HG03469 (cell line): ENCODE data around the gene DGKI.

Source experiments
- ATAC-seq: cut with Tn5 transposase; IDR thresholded peaks from one replicate; pipeline ENCODE4 v1.9.1; 2021; ENCODE audit warnings: mild to moderate bottlenecking, moderate library complexity, moderate number of reproducible peaks; ENCODE audit not compliant: unreplicated experiment

Gene DGKI

DNA sequence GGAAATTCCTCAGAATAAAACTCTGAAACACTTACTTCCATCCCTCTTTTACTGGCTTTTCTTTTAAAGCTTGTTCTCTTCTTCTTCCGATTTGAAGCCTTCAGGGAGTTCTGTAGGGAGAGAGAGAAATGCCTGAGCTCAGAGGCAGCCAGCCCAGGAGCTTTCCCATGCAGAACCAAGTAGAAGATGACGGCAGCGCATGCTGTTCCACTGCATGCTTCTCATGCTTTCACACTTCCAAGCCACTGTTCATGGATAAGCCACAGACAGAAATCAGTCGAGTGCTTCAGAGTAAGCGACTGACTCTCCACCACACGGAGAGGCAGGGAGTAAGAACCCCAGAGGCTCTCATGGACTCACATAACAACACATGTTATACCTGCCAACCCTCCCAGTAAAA lies 237.3 kb downstream of the DGKI start:
- ATAC-seq = no peak

DNA sequence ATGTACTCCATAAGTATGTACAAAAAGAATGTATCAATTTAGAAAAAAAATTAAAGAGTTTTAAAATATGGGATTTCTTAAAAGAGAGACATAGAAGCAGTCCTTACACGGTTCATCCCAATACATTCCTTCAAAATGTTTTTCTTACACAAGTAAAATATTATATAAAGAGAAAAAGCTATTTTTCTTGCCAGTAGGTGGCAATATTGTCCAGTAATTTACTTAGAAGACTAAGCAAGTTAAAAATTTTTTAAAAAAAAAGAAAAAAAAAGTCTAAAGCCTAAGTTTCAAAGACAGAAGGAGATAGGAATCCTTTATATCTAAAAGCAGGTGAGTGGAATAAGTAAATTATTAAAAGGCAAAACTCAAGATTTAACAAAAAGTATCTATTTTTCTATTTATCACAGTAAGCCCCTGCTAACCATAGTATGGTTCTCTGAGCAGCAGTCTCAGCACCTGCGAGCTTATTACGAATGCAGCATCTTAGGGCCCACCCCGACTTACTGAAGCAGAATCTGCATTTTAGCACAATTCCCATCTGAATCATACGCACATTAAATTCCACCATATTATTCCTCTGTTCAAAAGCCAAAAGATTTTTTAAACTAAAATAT lies 240.6 kb downstream of the DGKI start:
- ATAC-seq = no peak

DNA sequence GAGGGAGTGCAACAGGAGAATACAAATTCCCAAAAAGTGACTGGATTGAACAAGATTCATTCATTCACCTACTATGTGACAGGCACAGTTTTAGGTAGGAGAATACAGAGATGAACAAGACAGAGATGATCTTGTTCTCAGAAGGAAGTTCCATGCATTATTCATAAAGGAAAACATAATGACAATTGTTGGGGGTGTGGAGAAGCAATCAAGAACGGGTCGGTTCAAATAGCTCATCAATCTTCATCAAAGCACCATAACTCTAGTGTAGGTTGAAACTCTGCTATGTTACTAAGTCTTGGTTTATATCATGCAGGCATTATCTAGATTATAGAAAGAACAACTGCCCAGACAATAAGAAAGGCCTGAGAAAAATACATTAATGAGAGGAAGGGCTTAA lies 243.7 kb downstream of the DGKI start:
- ATAC-seq = no peak

DNA sequence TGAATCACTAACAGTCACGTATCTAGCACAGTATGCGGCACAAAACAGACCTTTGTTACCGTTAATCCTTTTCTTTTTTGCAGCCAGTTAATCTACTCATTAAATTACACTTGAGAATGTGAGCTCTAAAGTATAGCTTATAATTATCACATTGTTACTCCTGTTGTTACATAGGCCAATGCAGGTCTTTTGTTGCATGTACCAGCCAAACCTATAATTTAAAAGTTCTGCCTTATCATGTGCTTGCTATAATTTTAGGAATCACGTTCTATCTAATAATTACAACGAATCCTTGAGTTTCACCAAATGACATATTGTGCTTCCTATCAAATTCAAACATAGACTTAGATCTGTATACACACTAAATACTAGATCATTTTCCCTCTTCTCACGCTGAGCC lies 245.1 kb downstream of the DGKI start:
- no peak for ATAC-seq

DNA sequence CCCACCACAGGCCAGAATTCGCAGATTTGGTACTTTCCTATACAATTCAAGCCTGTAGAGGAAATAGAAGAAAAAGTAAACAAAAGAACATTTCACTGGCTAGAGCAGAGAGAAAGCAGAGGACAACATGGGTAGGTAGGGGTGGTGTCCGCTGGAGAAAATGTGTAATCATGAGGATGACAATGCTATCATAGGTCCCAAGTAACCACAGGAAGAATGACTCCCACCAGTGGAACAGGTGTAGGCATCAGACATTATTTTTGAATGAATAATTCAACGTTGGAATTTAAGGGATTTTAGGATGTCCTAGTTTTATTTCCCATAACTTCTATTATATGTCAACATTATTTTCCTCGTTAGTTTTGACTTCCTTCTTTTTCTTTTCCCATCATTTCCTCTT lies 248.9 kb downstream of the DGKI start:
- no peak for ATAC-seq

DNA sequence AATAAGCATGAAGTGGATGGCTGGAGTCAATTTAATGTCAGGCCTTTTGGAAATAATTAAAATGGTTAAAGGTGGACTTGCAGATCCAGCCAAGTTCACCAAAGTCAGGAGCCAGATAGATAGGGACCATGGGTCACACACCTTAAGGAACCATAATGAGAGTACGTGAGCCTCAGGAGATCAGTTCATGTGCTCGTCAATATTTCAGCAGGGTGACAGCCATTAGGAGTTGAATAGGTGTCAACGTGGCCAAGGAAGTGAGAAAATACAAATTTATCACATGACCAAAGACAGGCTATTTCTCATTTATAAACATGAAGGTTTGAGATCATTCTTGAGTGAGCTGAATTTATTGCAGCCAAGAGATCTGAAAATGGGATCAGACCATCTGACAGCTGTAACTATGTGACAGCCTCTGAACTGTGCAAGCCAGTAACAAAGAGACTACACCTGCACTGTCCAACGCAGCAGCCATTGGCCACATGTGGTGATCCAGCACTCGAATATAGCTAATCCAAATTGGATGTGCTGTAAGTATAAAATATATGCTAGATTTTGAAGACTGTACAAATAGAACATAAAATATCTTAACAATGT lies 253.6 kb downstream of the DGKI start:
- ATAC-seq = no peak

DNA sequence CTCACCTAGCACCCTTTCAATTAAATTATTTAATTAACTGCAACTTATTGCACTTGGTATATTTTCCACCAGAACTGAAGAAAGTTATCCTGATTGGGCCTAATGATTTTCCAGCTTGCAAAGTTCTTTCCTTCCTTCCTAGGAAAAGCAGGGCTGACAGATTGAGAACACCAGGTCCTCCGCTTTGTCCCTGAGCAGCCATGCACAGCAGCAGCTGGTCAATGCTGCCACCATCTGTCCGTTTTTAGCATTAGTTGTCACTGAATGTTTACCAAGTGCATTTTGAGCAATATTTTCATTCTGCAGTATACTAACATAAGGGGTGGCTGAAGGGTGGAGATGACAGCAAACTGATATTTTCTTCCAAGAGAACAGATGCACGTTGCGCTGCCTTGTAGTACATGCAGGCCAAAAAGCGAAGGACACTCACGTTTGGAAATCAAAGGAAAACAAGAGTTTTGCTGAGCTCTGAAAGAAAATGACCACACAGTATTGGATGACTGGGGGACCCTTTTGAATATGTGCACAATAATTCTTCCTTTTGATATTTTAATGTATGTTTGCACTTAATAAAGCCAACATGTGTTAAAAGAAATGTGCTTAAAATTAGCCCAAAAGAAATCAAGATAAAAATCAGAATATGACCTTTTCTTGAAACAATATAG lies 254.4 kb downstream of the DGKI start:
- no peak for ATAC-seq

DNA sequence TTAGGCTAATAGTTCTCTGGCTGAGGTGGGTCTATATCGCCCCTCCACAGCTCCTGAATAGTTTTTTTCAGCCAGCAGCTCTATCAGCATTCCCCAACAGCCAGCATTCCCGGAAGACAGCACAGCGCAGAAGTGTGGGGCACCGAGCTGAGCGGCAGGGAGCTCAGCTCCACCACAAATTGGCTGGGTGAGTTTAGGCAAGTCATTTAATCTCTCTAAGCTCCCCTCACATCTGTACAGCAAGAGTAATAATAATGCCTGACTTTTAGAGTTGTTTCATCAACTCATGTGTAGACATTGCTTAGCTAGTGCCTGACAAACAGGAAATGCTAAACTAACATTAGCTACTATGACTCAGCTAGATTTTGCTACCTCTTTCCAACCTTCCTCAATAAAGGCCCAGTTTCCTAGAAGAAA lies 255.3 kb downstream of the DGKI start:
- no peak for ATAC-seq

DNA sequence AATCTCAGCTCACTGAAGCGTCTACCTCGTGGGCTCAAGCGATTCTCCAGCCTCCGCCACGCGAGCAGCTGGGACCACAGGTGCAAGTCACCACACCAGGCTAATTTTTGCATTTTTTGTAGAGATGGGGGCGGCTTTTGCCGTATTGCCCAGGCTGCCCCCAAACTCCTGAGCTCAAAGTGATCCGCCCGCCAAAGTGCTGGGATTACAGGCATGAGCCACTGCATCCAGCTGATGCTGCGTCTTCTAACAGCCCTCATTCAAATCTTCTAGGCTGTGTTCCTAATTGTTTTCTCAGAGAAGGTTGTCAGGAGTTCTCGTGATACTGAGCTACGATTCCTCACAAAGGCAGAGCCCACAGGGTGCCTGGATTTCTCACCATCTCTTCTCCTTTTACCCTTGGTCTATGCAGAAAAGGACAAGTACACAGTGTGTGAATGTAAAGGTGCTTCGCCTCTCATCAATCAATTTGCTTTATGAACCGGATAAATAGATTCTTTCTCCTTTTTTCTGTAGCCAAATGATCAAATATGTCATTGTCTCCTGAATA lies 255.9 kb downstream of the DGKI start:
- ATAC-seq = no peak

DNA sequence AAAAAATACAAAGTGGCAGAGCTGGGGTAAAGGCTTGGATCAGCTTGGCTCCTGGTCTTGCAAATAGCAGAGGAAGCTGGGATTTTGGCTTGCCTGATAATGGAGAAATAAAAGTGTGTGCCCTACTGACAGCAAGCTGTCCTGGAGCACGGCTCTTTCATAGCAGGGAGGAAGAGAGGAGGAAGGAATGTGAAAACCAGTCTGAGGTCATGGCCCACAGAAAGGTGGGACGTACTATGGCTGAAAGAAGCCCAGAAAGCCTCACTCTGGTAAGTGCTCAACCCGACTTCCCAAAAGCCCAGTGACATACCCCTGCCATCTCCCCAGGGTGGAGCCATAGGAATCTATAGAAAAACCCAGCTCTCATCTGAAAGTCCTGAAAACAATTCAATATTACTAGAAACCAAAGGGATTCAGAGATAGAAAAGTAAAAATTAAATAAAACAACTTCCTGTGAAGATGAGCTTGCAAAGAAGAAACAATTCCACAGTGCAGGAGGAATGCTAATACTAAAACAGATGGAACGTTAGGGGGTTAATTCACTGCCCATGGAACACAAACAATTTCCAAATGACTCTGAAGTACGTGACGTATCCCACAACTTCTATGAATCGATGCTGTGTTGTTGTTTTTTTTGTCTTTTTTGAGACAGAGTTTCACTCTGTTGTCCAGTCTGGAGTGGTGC lies 256.6 kb downstream of the DGKI start:
- ATAC-seq = no peak

DNA sequence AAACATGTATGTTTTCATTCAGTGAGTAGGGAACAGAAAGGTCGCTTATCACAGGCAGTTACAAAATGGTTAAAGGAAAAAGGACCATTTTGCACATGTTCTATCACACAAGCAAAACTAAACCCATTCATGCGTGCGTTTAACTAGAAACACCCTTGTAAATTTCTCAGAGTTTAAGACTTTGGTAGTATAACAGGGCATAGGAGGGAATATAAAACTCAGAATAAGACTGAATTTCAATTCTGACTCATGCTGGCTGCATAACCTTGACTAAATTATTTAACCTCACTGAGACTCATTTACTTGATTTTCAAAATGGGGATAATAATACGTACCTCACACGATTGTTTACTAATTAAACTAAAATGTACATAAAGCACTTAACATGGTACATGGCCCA lies 259.4 kb downstream of the DGKI start:
- ATAC-seq = no peak

DNA sequence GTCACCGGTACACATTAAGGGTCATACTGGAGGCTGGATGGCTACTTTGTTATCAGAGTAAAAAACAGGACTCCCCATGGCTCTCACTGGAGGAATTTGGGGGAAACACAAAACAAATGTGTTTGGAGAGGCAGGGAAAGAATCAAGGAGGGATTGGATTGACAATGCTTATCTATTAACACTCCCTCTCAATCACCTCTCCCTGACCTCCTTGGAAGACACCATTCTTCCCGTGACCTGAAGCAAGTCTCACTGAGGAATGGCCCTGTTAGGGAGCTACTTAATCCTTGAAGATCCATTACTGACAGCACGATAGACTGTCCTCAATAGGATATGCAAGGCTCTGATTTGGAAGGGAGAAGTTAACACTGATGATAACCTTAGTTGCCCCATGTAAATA lies 261.2 kb downstream of the DGKI start:
- no peak for ATAC-seq

DNA sequence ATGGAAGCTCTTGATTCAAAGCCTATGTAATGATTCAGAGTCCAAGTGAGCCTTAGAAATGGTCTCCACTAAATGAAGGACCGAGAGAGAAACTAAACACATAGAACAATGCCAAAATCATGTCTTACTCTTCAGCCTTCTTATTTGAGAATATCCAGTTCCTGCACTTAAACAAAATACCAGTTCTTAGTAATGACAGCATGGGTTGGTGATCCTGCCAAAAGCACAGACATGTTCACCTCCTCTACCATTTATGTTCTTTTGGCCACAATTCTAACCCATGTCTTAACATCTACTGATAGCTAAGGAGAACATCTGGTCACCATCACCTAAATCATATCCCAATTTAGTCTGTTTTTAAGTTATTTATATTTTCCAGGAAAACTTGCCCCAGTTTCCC lies 263.6 kb downstream of the DGKI start:
- ATAC-seq = no peak

DNA sequence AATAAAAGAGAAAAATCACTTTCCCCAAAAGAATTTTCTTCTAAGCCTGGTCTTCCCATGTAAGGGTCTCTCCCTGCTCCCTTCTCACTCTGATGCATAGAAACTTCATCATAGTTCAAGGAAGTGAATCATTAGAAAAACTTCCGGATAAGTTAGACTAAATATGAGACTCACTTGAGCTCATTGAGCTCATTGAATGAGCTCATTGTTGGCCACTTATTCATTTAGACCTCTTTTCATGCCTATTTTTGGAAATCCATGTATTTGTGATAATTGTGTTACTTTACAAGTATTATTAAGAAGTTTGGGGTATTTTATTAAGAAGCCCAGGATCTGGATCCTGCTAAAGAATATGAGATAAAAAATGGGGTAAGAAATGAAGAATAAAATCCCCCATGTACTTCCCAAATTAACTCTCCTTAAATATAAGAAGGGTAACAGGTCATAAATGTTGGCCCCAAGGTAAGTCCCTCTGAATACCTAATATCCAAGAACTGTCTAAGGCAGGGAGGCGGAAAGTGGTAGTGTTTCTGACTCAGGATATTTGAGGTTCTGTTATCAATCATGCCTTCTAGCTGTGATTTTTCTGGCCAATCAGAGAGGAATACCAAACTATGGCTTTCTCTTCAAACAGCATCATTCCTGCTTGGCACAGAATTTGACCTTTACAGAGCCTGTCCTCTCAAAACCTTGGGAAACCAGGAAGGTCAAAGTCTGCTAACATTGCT lies 266.7 kb downstream of the DGKI start:
- ATAC-seq = no peak

DNA sequence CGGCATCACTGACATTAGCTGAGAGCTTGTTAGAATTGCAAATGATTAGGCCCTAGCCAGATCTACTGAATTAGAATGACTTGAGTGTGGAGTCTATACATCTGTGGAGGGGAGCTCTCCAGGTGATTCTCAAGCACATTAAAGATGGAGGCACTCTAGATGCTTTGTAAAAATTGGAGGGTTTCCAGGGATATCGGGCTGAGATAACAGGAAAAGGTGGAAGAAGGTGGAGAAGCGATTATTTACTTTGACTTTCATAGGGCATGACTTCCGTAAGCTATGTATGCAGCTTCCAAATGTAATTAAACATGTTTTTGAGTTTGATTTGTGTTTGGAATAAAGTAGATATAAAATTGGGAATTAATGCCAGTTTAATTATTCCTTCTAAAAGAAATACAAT lies 268.2 kb downstream of the DGKI start:
- ATAC-seq = no peak

DNA sequence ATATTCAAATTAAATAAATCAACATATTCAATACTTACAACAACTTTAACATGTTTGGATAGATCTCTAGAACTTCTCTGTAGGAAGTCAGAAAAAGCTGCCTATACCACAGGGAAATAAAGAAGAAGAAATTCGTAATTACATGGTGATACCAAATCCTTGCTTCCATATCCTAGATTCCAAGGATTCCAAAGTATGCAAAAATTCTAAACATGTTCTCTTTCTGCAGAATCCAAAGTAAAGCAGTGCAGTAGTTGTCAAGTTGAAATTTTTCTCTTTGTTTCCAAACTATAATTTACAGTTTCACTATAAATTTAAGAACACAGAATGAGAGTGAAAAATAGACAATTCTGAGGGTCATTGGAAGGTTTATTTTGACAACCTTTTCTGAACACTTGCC lies 269.6 kb downstream of the DGKI start:
- no peak for ATAC-seq

DNA sequence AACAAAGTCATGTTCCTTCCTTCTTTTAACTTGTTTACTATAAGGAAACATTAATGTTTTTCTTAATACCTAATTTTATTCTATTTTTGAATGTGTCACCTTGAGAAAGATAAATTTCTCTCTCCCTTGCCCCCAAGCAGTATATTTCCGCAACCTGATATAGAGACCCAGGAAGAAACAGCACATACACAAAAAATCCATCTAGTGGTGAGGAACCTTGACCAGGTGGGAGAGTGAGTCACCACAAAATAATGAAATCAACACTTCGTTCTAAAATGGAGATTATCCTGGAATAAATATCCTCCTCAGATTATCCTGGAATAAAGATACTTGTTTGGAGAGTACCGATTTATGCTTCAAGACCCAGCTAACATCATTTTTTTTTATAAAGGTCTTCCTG lies 270.3 kb downstream of the DGKI start:
- no peak for ATAC-seq

DNA sequence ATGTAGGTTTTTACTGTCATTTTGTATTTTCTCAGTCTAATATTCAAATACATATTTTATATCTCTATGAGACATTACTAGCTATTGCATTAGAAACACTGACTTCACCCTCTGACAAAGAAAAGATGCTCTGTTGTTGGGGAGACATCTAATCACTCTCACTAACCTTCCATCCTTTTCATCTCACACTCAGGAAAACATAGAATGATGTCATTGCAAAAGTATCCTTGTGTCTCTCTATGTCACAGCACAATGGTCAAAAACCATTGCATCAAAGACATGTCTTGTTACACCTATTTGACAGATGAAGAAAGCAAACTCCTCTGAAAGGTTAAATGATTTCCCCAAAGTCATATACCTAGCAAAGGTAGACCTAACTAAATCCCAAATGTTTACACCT lies 272.0 kb downstream of the DGKI start:
- ATAC-seq = no peak

DNA sequence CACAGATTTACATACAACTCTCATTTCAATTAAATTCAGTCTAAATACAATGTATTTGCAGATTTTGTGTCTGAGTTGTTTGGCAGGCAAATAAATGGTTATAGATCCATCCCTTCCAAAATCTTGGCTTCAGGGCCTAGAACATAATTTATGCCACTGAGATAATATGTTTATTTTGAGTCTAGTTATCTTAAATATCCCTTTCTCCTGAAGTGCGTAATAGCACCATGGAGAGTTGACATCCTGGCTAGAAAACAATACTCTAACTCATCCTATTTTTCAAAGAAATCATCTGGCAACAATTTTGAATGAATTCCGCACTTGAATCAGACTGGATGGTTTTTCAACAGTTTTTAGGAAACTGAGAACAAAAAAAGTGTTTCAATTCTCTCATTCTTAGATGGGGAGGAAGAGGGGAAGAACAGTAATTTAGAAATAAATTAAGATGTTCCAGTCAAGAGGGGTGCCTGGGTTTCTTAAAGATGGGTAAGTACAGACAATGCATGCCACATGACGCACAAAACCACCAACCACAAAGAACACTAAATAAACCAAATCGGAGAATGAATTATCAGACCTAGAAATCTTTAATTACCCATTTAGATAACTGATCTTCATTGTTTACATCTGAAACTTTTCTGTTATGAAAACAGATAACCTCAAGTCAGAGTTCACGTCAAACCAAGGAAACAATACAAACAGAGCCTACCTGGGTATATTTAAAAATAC lies 274.6 kb downstream of the DGKI start:
- no peak for ATAC-seq

DNA sequence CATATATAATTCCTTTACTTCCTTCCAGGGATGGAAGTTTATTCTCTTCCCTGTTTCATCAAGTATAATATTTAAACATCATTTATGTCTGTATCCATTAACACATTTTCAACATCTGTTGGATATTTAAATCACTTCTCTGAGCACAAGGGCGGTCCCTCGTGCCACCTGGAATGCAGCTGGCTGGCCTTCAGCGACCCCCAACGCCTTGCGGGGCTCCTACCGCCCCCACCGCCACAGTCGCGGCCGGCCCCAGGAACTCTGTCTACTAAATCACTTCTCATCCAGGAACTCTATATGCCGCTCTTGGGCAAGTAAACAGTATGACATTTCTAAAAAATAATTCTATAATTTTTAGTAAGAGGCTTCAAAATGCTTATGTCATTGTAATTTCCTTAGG lies 282.1 kb downstream of the DGKI start:
- no peak for ATAC-seq
